Measurements from ENCODE around the gene MTMR8.
"Not testable (repeated sequence)": the region's sequence is repeated elsewhere in the genome, so short reads cannot be mapped to it uniquely, and the experiment has no call there.

Gene MTMR8

GRCh38 chrX:64394874-64395567, at the start of gene MTMR8:
Gene MTMR8 (minus strand): TSS chrX:64395452. CDS start chrX:64395363, 89 bp downstream.
- DNase-seq (ENCODE audit: low spot score): peak; percentile 72
- TF ChIP-seq CTCF (IDR thresholded peaks at IDR 0.05; ENCODE audit: extremely low read depth, missing control alignments): no peak

- no peak for TF ChIP-seq CTCF (IDR thresholded peaks at IDR 0.05; ENCODE audit: extremely low read depth, missing control alignments)
- no peak for DNase-seq (ENCODE audit: low spot score)
These were observed 44.3 kb upstream of the MTMR8 start for GRCh38 chrX:64439551-64439950.

GRCh38 chrX:64437665-64438064, 42.4 kb upstream of the MTMR8 start:
- DNase-seq (ENCODE audit: low spot score): no peak
- TF ChIP-seq CTCF (IDR thresholded peaks at IDR 0.05; ENCODE audit: extremely low read depth, missing control alignments): no peak

GRCh38 chrX:64437218-64437617, 42.0 kb upstream of the MTMR8 start:
- DNase-seq (ENCODE audit: low spot score): no peak
- no peak for TF ChIP-seq CTCF (IDR thresholded peaks at IDR 0.05; ENCODE audit: extremely low read depth, missing control alignments)

- DNase-seq (ENCODE audit: low spot score): no peak
- TF ChIP-seq CTCF (IDR thresholded peaks at IDR 0.05; ENCODE audit: extremely low read depth, missing control alignments): no peak
These were observed 33.1 kb upstream of the MTMR8 start for GRCh38 chrX:64428371-64428770.

GRCh38 chrX:64427787-64428186, 32.5 kb upstream of the MTMR8 start:
- no peak for TF ChIP-seq CTCF (IDR thresholded peaks at IDR 0.05; ENCODE audit: extremely low read depth, missing control alignments)
- DNase-seq (ENCODE audit: low spot score): no peak

- no peak for DNase-seq (ENCODE audit: low spot score)
- TF ChIP-seq CTCF (IDR thresholded peaks at IDR 0.05; ENCODE audit: extremely low read depth, missing control alignments): no peak
These were observed 32.0 kb upstream of the MTMR8 start for GRCh38 chrX:64427281-64427680.

- DNase-seq (ENCODE audit: low spot score): not testable (repeated sequence)
These were observed 14.5 kb upstream of the MTMR8 start for GRCh38 chrX:64409730-64410129.
